Measurements from ENCODE around the gene SASH3. TPM values are rescaled to one million over a fixed set of nuclear protein-coding genes. Genes with fewer than 3 reads are reported as not detected.

The SASH3 gene
- total RNA-seq, 2 donors from 2014 or later = 2.1 to 8.3 TPM

DNA sequence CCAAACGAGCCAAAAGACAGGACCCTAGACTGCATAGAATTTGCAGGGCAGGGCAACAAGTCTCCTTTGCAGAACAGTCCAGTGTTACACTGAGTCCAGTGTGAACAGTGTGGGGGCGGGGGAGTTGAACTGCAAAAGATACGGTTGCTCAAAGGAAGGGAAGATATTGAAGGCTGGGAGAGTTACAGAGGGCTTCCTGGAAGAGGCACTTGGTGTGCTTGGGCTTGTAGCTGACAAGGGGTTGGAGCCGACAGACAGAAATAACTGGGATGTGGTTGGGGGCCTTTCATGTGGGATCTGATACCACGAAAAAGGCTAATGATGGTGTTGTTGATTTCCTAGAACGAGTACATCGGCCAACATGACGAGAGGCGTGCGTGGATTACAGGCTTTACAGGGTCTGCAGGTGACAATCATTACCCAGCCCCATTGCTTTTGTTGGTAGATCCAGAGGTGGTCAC lies 34.9 kb upstream of the SASH3 start:
- no peaks in the 10 kb centered on the region for H3K4me1 ChIP-seq
- H3K4me3 ChIP-seq = no peak overlapping the region
- DNase-seq (ENCODE audit: low spot score) = no peak
- no peaks in the 10 kb centered on the region for H3K27me3 ChIP-seq
- TF ChIP-seq, protein P1, sequence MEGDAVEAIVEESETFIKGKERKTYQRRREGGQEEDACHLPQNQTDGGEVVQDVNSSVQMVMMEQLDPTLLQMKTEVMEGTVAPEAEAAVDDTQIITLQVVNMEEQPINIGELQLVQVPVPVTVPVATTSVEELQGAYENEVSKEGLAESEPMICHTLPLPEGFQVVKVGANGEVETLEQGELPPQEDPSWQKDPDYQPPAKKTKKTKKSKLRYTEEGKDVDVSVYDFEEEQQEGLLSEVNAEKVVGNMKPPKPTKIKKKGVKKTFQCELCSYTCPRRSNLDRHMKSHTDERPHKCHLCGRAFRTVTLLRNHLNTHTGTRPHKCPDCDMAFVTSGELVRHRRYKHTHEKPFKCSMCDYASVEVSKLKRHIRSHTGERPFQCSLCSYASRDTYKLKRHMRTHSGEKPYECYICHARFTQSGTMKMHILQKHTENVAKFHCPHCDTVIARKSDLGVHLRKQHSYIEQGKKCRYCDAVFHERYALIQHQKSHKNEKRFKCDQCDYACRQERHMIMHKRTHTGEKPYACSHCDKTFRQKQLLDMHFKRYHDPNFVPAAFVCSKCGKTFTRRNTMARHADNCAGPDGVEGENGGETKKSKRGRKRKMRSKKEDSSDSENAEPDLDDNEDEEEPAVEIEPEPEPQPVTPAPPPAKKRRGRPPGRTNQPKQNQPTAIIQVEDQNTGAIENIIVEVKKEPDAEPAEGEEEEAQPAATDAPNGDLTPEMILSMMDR (IDR thresholded peaks at IDR 0.05) = no peak
- H3K27ac ChIP-seq = no peak overlapping the region
- no peaks in the 10 kb centered on the region for H3K36me3 ChIP-seq
- no peaks in the 10 kb centered on the region for H3K9me3 ChIP-seq

DNA sequence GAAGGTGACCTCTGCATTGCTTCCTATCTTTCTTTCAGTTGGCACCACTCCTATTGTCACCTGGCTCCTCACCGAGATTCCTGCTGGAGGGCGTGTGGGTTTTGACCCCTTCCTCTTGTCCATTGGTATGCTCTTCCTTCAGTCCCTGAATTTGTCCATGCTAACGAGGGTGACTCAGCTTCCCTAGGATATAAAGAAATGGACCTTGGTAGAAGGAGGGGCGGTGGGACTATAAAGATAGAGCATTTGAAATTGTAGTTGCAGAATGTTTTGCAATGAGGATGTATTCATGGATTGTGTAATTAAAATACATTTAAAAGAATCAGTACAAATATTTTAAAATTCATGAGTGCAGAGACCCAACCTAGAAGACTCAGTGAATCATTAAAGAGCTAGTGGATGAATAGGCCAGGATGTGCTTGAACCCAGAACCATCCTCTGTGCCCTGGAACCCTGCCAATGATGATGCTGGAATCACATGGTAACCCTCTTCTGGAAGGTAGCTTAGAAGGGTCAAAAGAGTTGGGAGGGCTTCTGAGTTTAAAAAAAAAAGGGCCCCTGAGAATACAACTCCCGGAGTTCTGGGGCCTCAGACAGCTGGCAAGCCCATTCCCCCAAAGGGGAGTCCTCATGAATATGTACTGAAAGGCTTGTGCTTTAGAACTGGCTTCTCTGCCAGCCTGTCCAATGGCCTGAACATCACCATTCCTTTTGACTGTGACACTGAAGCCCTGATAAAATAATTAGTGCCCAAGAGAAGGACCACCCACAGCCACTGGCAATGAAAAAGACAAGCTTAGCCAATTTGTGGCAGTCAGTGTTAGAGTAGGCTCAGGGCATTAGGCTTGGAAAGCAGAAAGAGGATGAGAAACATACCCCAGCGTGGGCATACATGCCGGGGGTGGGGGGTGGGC lies 32.9 kb upstream of the SASH3 start:
- Histone ChIP-seq H3K36me3 (no peaks in the 10 kb centered on the region), H3K4me3 (no peak overlapping the region), H3K27me3 (no peaks in the 10 kb centered on the region), H3K4me1 (no peaks in the 10 kb centered on the region), H3K9me3 (no peaks in the 10 kb centered on the region), H3K27ac (no peak overlapping the region)
- TF ChIP-seq, protein P1 (IDR thresholded peaks at IDR 0.05) = no peak
- DNase-seq (ENCODE audit: low spot score) = no peak

DNA sequence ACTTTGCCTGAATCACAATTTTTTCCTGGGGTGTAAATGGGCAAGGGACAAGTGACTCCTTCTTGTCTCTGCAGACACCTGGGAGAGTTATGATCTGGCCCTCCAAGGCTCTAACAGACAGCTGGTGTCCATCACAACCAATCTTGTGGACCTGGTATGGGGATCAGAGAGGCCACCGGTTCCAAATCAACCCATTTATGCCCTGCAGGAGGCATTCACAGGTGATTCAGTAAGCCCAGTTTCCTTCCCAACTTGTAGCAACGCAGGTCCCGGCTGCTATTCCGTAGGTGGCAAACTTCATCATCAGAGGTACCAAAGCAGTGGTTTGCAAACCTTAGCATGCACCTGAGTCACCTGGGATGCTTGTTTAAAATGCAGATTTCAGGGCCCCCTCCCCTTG lies 32.2 kb upstream of the SASH3 start:
- Histone ChIP-seq H3K4me1 (no peaks in the 10 kb centered on the region), H3K4me3 (no peak overlapping the region), H3K27me3 (no peaks in the 10 kb centered on the region), H3K9me3 (no peaks in the 10 kb centered on the region), H3K36me3 (no peaks in the 10 kb centered on the region), H3K27ac (no peak overlapping the region)
- TF ChIP-seq, protein P1 (IDR thresholded peaks at IDR 0.05) = no peak
- no peak for DNase-seq (ENCODE audit: low spot score)

DNA sequence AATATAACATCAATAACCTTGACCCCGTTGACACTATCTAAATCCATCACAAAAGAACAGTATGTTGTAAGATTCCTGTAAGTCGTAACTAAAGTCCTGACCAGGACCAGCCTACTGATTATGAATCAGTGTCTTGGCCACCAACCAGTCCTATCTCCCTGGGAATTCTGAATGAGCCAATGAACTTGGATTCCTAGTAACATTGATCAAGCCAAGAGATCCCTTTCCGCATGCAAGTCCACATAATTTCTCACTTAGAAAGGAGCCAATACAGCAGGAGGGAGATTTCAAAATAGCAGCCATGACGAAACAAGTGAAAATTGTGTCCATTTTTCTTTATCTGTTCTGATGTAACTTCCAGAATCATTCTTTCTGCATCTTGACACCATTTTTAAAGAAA lies 31.4 kb upstream of the SASH3 start:
- peak overlapping the region in 1 of 2 donors; percentile 16 for H3K27ac ChIP-seq
- DNase-seq (ENCODE audit: low spot score) = no peak
- no peaks in the 10 kb centered on the region for H3K36me3 ChIP-seq
- H3K4me1 ChIP-seq = no peaks in the 10 kb centered on the region
- H3K27me3 ChIP-seq = no peaks in the 10 kb centered on the region
- TF ChIP-seq, protein P1 (IDR thresholded peaks at IDR 0.05) = no peak
- H3K9me3 ChIP-seq = no peaks in the 10 kb centered on the region
- H3K4me3 ChIP-seq = no peak overlapping the region

DNA sequence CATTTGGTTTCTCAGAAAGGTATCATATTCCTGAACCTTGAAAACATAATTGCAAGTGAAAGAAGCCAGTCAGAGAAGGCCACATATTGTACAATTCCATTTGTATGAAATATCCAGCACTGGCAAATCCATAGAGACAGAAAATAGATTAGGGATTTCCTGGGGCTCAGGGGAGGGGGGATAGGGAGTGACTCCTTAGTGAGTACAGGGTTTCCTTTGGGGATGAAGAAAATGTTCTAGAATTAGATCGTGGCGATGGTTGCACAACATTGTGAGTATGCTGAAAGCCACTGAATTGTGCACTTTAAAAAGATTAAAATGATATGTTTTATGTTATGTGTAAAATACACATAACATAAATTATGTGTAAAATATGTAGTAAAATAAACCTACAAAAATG lies 30.7 kb upstream of the SASH3 start:
- H3K36me3 ChIP-seq = no peaks in the 10 kb centered on the region
- H3K9me3 ChIP-seq = no peaks in the 10 kb centered on the region
- no peak overlapping the region for H3K4me3 ChIP-seq
- H3K4me1 ChIP-seq = no peaks in the 10 kb centered on the region
- no peak for DNase-seq (ENCODE audit: low spot score)
- no peaks in the 10 kb centered on the region for H3K27me3 ChIP-seq
- TF ChIP-seq, protein P1 (IDR thresholded peaks at IDR 0.05) = no peak
- peak overlapping the region in 1 of 2 donors; percentile 16 for H3K27ac ChIP-seq

Measured in right atrium auricular region (tissue), 2 donors.